GM21825 (cell line): Measurements from ENCODE around the gene DHRS7B.
"Not testable (repeated sequence)": the region's sequence is repeated elsewhere in the genome, so short reads cannot be mapped to it uniquely, and the experiment has no call there.

Experiments
- ATAC-seq: cut with Tn5 transposase; IDR thresholded peaks from one replicate; pipeline ENCODE4 v1.9.1; 2021; ENCODE audit warnings: mild to moderate bottlenecking, moderate library complexity; ENCODE audit not compliant: unreplicated experiment

Gene DHRS7B

GRCh38 chr17:21176773-21177395 is 50.1 kb downstream of the DHRS7B start:
- no peak for ATAC-seq

GRCh38 chr17:21177401-21177800 is 50.6 kb downstream of the DHRS7B start:
- no peak for ATAC-seq

GRCh38 chr17:21177854-21178600 is 51.3 kb downstream of the DHRS7B start:
- ATAC-seq, result no peak

- ATAC-seq, result no peak
Measured at GRCh38 chr17:21183468-21183867, 56.7 kb downstream of the DHRS7B start.

- ATAC-seq, result no peak
Measured at GRCh38 chr17:21184570-21184969, 57.8 kb downstream of the DHRS7B start.

GRCh38 chr17:21185061-21185460 is 58.3 kb downstream of the DHRS7B start:
- ATAC-seq, result no peak

GRCh38 chr17:21186399-21187187 is 59.8 kb downstream of the DHRS7B start:
- ATAC-seq, result no peak

GRCh38 chr17:21189361-21189760 is 62.6 kb downstream of the DHRS7B start:
- no peak for ATAC-seq

GRCh38 chr17:21190078-21190477 is 63.3 kb downstream of the DHRS7B start:
- ATAC-seq, result no peak

- ATAC-seq, result no peak
Measured at GRCh38 chr17:21191698-21192097, 64.9 kb downstream of the DHRS7B start.

- ATAC-seq, result not testable (repeated sequence)
Measured at GRCh38 chr17:21192414-21192813, 65.7 kb downstream of the DHRS7B start.

GRCh38 chr17:21193031-21193430 is 66.3 kb downstream of the DHRS7B start:
- no peak for ATAC-seq

GRCh38 chr17:21194226-21194625 is 67.5 kb downstream of the DHRS7B start:
- no peak for ATAC-seq

GRCh38 chr17:21194703-21195102 is 67.9 kb downstream of the DHRS7B start:
- ATAC-seq, result no peak

- no peak for ATAC-seq
Measured at GRCh38 chr17:21196126-21196525, 69.4 kb downstream of the DHRS7B start.

GRCh38 chr17:21198411-21198810 is 71.6 kb downstream of the DHRS7B start:
- no peak for ATAC-seq

- ATAC-seq, result no peak
Measured at GRCh38 chr17:21199311-21199710, 72.5 kb downstream of the DHRS7B start.

GRCh38 chr17:21199856-21200255 is 73.1 kb downstream of the DHRS7B start:
- ATAC-seq, result no peak

GRCh38 chr17:21200590-21201297 is 74.0 kb downstream of the DHRS7B start:
- ATAC-seq, result no peak

- no peak for ATAC-seq
Measured at GRCh38 chr17:21201298-21201595, 74.5 kb downstream of the DHRS7B start.

- ATAC-seq, result no peak
Measured at GRCh38 chr17:21201874-21202273, 75.1 kb downstream of the DHRS7B start.
